ELF-1 (cell line): Measurements from ENCODE around the gene CDX2.
"Not testable (repeated sequence)": the region's sequence is repeated elsewhere in the genome, so short reads cannot be mapped to it uniquely, and the experiment has no call there.

Source experiments
- DNase-seq: peaks from one replicate; pipeline ENCODE4 v3.0.0-alpha.2; 2016; ENCODE audit warnings: low read depth, low spot score

CDX2 gene

GRCh38 chr13:27965740-27966640 is 3.1 kb downstream of the CDX2 start:
- peak; percentile 98 for DNase-seq

DNA sequence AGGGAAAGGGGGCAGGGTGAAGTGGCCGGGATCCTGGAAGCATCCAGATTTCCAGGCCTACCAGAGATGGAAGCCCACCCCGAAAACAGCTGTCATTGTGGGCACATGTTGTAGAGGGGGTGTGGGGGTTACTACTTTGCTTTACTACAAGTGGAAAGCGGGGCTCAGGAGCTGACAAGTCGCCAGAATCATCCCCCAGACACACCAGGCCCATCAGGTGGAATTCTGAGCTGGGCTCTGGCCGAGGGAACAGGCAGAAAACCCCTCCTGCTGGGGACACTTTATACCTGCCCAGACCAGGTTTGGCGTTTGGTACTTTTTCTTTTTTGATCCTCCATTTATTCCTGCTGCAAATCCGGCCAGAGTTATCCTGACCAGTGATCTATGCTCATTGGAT is 3.8 kb downstream of the CDX2 start:
- DNase-seq: no peak

GRCh38 chr13:27964741-27965323 is 4.3 kb downstream of the CDX2 start:
- peak; percentile 27 for DNase-seq

GRCh38 chr13:27964206-27964605 is 4.9 kb downstream of the CDX2 start:
- not testable (repeated sequence) for DNase-seq

DNA sequence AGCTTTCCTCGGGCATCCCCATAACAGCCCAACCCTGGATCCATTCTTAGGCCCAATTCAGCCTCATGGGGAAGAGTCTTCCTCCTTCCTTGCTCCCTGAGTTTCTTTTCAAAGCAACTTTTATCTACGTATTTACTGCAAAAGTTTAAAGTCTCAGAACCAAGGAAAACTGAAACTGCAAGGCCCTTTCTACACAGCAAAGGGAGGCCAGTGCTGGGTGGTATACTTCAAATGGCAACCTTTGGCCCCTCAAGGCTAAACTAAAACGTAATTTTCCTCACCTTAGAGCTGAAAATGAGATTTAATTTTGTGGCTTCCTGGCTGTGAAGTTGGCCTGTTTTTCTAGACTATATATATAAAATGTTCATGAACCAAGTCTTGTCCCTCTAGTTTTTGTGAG is 5.6 kb downstream of the CDX2 start:
- no peak for DNase-seq

DNA sequence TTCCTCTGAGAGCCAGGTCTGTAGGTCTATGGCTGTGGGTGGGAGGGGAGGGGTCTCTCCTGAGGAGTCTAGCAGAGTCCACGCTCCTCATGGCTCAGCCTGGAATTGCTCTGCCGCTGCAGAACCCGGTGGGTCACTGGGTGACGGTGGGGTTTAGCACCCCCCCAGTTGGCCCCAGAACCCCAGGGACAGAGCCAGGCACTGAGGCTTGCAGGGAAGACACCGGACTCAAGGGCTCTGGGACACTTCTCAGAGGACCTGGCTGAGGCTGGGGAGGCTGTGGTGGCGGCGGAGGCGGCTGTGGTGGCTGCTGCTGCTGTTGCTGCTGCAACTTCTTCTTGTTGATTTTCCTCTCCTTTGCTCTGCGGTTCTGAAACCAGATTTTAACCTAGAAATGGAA is 6.1 kb downstream of the CDX2 start:
- no peak for DNase-seq

DNA sequence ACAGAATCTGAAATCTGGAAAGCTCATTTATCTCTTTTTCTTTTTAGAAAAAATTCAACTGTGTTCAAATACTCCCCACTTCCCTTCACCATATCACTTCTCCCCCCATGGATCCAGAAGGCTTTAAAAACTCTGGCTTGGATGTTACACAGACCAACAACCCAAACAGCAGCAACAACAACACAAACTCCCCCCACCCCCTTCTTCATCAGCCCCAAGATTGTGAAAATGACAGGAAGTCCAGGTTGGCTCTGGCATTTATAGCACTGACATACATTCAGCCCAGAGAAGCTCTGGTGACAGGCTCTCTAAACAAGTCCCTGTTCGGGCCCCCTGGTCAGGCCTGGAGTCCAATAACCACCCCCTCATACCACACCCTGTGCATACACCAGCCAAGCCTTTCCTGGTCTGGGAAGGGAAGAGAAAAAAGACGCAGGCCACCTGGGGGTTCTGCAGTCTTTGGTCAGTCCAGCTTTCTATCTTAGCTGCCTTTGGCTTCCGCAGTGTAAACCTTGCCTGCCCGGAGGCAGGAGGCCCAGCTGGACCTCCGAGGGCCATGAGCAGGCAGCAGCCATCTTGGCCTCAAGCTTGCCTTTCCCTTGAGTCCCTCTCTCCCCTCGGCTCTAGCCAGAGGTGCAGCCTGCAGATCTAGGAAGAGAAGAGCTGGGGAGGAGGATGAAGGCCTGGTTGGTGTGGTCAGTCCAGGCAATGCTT is 6.8 kb downstream of the CDX2 start:
- peak; percentile 81 for DNase-seq

GRCh38 chr13:27961227-27962085 is 7.7 kb downstream of the CDX2 start:
- DNase-seq: peak; percentile 69

GRCh38 chr13:27960362-27961226 is 8.5 kb downstream of the CDX2 start:
- DNase-seq: peak; percentile 82

- DNase-seq: no peak
These were observed 9.1 kb downstream of the CDX2 start for GRCh38 chr13:27959976-27960361.

DNA sequence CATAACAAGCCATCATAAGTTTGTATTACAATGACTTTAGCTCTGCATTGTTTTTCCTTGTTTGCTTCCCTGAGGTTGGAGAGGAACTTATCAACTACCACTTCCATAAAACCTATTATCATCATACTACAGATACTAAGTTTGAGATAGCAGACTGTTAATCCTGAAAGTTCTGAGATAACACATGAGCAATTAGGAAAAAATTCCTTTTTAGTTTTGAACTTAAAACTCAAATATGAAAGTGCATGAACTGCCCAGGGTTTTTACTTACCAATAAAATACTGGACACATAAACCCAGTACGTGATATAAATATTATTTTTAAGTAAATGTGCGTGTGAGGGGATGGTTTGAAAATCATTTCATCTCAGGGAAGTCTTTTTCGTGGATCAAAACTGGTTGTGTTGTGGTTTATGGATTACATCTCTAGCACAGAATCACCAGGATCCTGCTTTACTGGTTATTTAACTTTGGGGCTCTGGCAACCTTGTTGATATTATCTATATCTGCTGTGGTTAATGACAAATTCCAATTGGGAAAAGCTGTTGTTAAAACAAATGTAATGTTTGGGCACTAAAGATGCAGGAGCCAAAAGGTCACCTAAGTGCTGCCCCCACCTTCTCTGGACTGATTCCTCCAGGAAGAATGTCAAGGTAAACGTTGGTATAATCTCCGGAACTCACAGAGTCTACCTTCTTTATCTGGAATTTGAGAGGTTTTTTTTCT is 12.4 kb downstream of the CDX2 start:
- DNase-seq: no peak

DNA sequence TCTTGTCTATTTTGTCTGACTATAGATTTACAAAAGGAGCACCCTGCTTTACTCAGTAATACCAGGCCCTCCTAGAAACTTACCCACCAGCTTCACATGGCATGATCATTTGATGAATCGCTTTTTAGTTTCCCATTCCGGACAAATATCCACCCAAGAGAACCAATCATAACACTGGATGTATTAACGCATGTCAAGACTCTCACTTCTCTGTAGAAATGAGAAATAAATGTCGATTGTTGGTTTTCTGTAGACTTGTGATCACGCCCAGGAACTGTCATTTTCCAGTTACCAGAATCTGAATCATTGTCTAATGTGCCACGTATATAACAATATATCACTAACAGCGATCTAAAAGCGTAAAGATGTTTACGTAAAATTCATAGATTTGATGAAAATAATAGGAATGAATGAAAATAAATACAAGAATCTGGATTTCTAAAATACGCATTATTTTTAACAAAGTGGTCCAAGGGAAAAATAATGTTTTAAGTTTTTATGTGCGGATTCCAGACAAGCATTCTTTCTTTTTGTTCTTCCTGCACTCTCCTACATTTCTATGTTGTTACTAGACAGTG is 14.0 kb downstream of the CDX2 start:
- DNase-seq: no peak

GRCh38 chr13:27954406-27954851 is 14.7 kb downstream of the CDX2 start:
- peak; percentile 88 for DNase-seq

DNA sequence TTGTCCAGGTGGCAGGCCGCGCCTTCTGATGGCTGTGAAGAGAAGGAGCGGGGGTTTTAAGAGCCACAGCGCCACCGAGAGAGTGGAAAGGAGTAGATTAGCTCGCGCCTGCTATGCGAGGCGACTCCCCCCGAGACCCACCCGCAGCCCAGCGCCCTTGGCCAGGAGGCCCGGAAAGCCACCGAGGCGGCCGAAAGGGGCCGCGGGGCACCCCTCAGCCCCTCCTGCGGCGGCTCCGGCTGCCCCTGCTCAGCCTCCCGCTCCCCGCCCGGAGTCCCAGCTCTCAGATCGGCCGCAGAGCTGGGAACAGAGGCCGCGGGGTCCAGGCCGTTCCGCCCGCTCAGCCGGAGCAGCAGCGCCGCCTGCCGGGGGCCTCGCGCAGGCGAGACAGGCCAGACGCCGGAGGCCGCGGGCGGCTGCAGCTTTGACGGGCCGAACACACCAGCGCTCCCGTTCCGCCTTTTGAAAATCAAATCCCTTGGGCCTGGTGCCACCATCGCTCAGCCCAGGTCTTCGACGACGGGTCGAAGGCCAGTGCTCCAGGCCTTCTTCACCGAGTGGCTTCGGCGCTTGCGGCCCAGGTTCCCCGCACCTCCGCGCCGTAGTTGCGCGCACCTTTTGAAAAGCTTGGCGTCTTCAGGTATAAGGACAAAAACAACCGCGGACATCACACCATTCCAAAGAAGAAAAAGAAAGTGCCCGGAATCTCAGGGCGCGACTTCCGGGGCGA is 15.3 kb downstream of the CDX2 start:
- DNase-seq: peak; percentile 94

GRCh38 chr13:27952876-27953675 is 16.0 kb downstream of the CDX2 start:
- DNase-seq: no peak

DNA sequence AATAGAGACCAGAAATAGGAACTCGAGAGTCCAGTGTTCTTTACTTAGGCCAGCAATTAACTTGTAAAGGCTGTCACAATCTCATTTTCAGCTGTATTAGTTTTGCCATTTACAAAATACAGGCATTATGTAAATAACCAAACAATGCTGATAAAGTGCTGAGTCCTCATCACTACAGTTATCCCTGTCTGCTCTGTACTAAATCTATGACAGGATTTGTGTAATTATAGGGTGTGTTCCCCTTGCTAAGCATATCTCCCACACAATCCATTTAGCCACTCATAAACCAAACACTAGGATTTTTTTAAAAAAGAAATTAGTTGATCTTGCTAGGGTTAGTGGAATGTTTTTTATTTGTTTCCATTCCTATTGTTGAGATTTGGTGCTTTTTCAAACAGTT is 26.1 kb downstream of the CDX2 start:
- DNase-seq: no peak

- no peak for DNase-seq
These were observed 35.4 kb downstream of the CDX2 start for GRCh38 chr13:27933580-27934328.
